Activated naive CD8-positive, alpha-beta T cell treated with anti-CD3 and anti-CD28 coated beads, Interleukin-2, amount 50 U/mL, for 24 hours (primary cell): ENCODE measurements around the gene MPL.

Experiments
- ATAC-seq: fragments of 150-1000 bp; cut with Tn5 transposase; one replicate; pipeline ENCODE4 v1.10.0; 2021
- DNase-seq: peaks from one replicate; pipeline ENCODE4 v3.0.0; 2021
- H3K27ac Mint-ChIP-seq: one replicate; pipeline ENCODE4 v1.8.0; 2021; ENCODE audit warnings: mild to moderate bottlenecking, mixed read lengths
- H3K27me3 Mint-ChIP-seq: one replicate; pipeline ENCODE4 v1.8.0; 2021; ENCODE audit warnings: mixed read lengths
- H3K36me3 Mint-ChIP-seq: one replicate; pipeline ENCODE4 v1.8.0; 2021; ENCODE audit warnings: low read depth, mixed read lengths
- H3K4me1 Mint-ChIP-seq: one replicate; pipeline ENCODE4 v1.8.0; 2021; ENCODE audit warnings: mixed read lengths
- H3K4me3 Mint-ChIP-seq: one replicate; pipeline ENCODE4 v1.8.0; 2021; ENCODE audit warnings: mild to moderate bottlenecking, moderate library complexity, mixed read lengths
- H3K9me3 Mint-ChIP-seq: one replicate; pipeline ENCODE4 v1.8.0; 2021; ENCODE audit warnings: mixed read lengths

Gene MPL

GRCh38 chr1:43337588-43337987, at the start of gene MPL:
Gene MPL, plus strand, starts transcription at chr1:43337818. Its CDS starts 31 bp downstream, at chr1:43337849.
- ATAC-seq = no peak
- Mint-ChIP-seq H3K27ac (no peak within 1 kb of the TSS), H3K9me3 (no peaks in the 10 kb centered on the region), H3K36me3 (no peaks in the 10 kb centered on the region), H3K4me1 (no peaks in the 10 kb centered on the region), H3K4me3 (no peak within 1 kb of the TSS), H3K27me3 (no peaks in the 10 kb centered on the region)
- no peak for DNase-seq

- ATAC-seq (no peak), DNase-seq (no peak)
- H3K27ac Mint-ChIP-seq = no peak overlapping the region
- no peaks in the 10 kb centered on the region for H3K36me3 Mint-ChIP-seq
- H3K9me3 Mint-ChIP-seq = no peaks in the 10 kb centered on the region
- no peak overlapping the region for H3K4me3 Mint-ChIP-seq
- H3K27me3 Mint-ChIP-seq = peaks cover 6% of the 10 kb centered on the region
- no peaks in the 10 kb centered on the region for H3K4me1 Mint-ChIP-seq
Measured at GRCh38 chr1:43288058-43288784, 49.4 kb upstream of the MPL start.

GRCh38 chr1:43288785-43289706, 48.6 kb upstream of the MPL start:
- Mint-ChIP-seq H3K4me3 (no peak overlapping the region), H3K9me3 (no peaks in the 10 kb centered on the region), H3K4me1 (no peaks in the 10 kb centered on the region), H3K27ac (no peak overlapping the region), H3K27me3 (peaks cover 6% of the 10 kb centered on the region), H3K36me3 (no peaks in the 10 kb centered on the region)
- no peak for ATAC-seq
- no peak for DNase-seq

GRCh38 chr1:43292216-43292615, 45.4 kb upstream of the MPL start:
- Mint-ChIP-seq H3K27ac (no peak overlapping the region), H3K27me3 (peaks cover 2% of the 10 kb centered on the region), H3K4me1 (peaks cover 12% of the 10 kb centered on the region), H3K9me3 (no peaks in the 10 kb centered on the region), H3K36me3 (no peaks in the 10 kb centered on the region), H3K4me3 (no peak overlapping the region)
- no peak for ATAC-seq
- DNase-seq = no peak

- H3K9me3 Mint-ChIP-seq = no peaks in the 10 kb centered on the region
- H3K4me1 Mint-ChIP-seq = peaks cover 12% of the 10 kb centered on the region
- no peaks in the 10 kb centered on the region for H3K27me3 Mint-ChIP-seq
- ATAC-seq (no peak), DNase-seq (no peak)
- H3K27ac Mint-ChIP-seq = no peak overlapping the region
- no peaks in the 10 kb centered on the region for H3K36me3 Mint-ChIP-seq
- no peak overlapping the region for H3K4me3 Mint-ChIP-seq
Measured at GRCh38 chr1:43292679-43293078, 44.9 kb upstream of the MPL start.

- Mint-ChIP-seq H3K27me3 (no peaks in the 10 kb centered on the region), H3K36me3 (no peaks in the 10 kb centered on the region), H3K4me1 (peaks cover 12% of the 10 kb centered on the region), H3K4me3 (no peak overlapping the region), H3K27ac (no peak overlapping the region), H3K9me3 (no peaks in the 10 kb centered on the region)
- ATAC-seq (no peak), DNase-seq (no peak)
Measured at GRCh38 chr1:43293176-43293575, 44.4 kb upstream of the MPL start.

- DNase-seq = no peak
- H3K4me1 Mint-ChIP-seq = peaks cover 12% of the 10 kb centered on the region
- H3K4me3 Mint-ChIP-seq = no peak overlapping the region
- H3K36me3 Mint-ChIP-seq = no peaks in the 10 kb centered on the region
- H3K27me3 Mint-ChIP-seq = no peaks in the 10 kb centered on the region
- H3K27ac Mint-ChIP-seq = no peak overlapping the region
- no peak for ATAC-seq
- H3K9me3 Mint-ChIP-seq = no peaks in the 10 kb centered on the region
Measured at GRCh38 chr1:43293896-43294760, 43.5 kb upstream of the MPL start.

- H3K27ac Mint-ChIP-seq = no peak overlapping the region
- H3K36me3 Mint-ChIP-seq = no peaks in the 10 kb centered on the region
Measured at GRCh38 chr1:43294761-43295160, 42.9 kb upstream of the MPL start.

GRCh38 chr1:43296207-43296606, 41.4 kb upstream of the MPL start:
- DNase-seq (no peak), ATAC-seq (no peak)
- peaks cover 12% of the 10 kb centered on the region for H3K4me1 Mint-ChIP-seq
- H3K36me3 Mint-ChIP-seq = no peaks in the 10 kb centered on the region
- H3K4me3 Mint-ChIP-seq = no peak overlapping the region
- H3K27me3 Mint-ChIP-seq = no peaks in the 10 kb centered on the region
- no peaks in the 10 kb centered on the region for H3K9me3 Mint-ChIP-seq
- H3K27ac Mint-ChIP-seq = no peak overlapping the region

More at GRCh38 chr1:43294761-43295160, 42.9 kb upstream of the MPL start:
- H3K4me1 Mint-ChIP-seq = peaks cover 12% of the 10 kb centered on the region
- no peak overlapping the region for H3K4me3 Mint-ChIP-seq
- ATAC-seq (no peak), DNase-seq (no peak)
- H3K9me3 Mint-ChIP-seq = no peaks in the 10 kb centered on the region
- no peaks in the 10 kb centered on the region for H3K27me3 Mint-ChIP-seq

GRCh38 chr1:43298055-43298454, 39.6 kb upstream of the MPL start:
- no peaks in the 10 kb centered on the region for H3K9me3 Mint-ChIP-seq
- no peaks in the 10 kb centered on the region for H3K27me3 Mint-ChIP-seq
- DNase-seq (no peak), ATAC-seq (no peak)
- H3K4me1 Mint-ChIP-seq = peaks cover 12% of the 10 kb centered on the region
- no peaks in the 10 kb centered on the region for H3K36me3 Mint-ChIP-seq
- no peak overlapping the region for H3K27ac Mint-ChIP-seq
- H3K4me3 Mint-ChIP-seq = no peak overlapping the region

- no peak overlapping the region for H3K27ac Mint-ChIP-seq
- ATAC-seq (no peak), DNase-seq (no peak)
- H3K27me3 Mint-ChIP-seq = no peaks in the 10 kb centered on the region
- no peaks in the 10 kb centered on the region for H3K36me3 Mint-ChIP-seq
- H3K4me1 Mint-ChIP-seq = peaks cover 12% of the 10 kb centered on the region
- no peak overlapping the region for H3K4me3 Mint-ChIP-seq
- H3K9me3 Mint-ChIP-seq = no peaks in the 10 kb centered on the region
Measured at GRCh38 chr1:43299101-43299500, 38.5 kb upstream of the MPL start.

GRCh38 chr1:43300378-43301094, 37.1 kb upstream of the MPL start, which contains the start of gene TIE1:
Gene TIE1, plus strand, starts transcription at chr1:43300982. Its CDS starts 90 bp downstream, at chr1:43301072.
- H3K4me1 Mint-ChIP-seq = peaks cover 6% of the 10 kb centered on the region
- H3K4me3 Mint-ChIP-seq = no peak within 1 kb of the TSS
- H3K36me3 Mint-ChIP-seq = no peaks in the 10 kb centered on the region
- DNase-seq = no peak
- no peaks in the 10 kb centered on the region for H3K9me3 Mint-ChIP-seq
- no peak for ATAC-seq
- no peaks in the 10 kb centered on the region for H3K27me3 Mint-ChIP-seq
- no peak within 1 kb of the TSS for H3K27ac Mint-ChIP-seq

- DNase-seq = no peak
- no peak overlapping the region for H3K4me3 Mint-ChIP-seq
- H3K27me3 Mint-ChIP-seq = peaks cover 3% of the 10 kb centered on the region
- no peaks in the 10 kb centered on the region for H3K4me1 Mint-ChIP-seq
- H3K9me3 Mint-ChIP-seq = no peaks in the 10 kb centered on the region
- H3K36me3 Mint-ChIP-seq = no peaks in the 10 kb centered on the region
- no peak overlapping the region for H3K27ac Mint-ChIP-seq
- no peak for ATAC-seq
Measured at GRCh38 chr1:43302201-43302600, 35.4 kb upstream of the MPL start.
